Dedifferentiated amniotic fluid mesenchymal stem cell (primary cell): ENCODE results near the gene VCX.
"Not testable (repeated sequence)": the region's sequence is repeated elsewhere in the genome, so short reads cannot be mapped to it uniquely, and the experiment has no call there.

Source experiments
- DNase-seq: peaks from one replicate; pipeline ENCODE4 v3.0.0-alpha.2; 2016; ENCODE audit errors: extremely low spot score

Gene VCX

GRCh38 chrX:7842871-7843270 is at the start of gene VCX:
Gene VCX (plus strand): TSS chrX:7843171. CDS start chrX:7843204, 33 bp downstream.
- not testable (repeated sequence) for DNase-seq

GRCh38 chrX:7798327-7798726 is 44.6 kb upstream of the VCX start:
- no peak for DNase-seq

GRCh38 chrX:7801711-7802110 is 41.3 kb upstream of the VCX start:
- DNase-seq, result no peak

GRCh38 chrX:7815166-7815805 is 27.7 kb upstream of the VCX start:
- no peak for DNase-seq

GRCh38 chrX:7828594-7828993 is 14.4 kb upstream of the VCX start:
- no peak for DNase-seq

GRCh38 chrX:7841084-7841805 is 1.7 kb upstream of the VCX start:
- DNase-seq, result no peak

- DNase-seq, result no peak
Measured at GRCh38 chrX:7852166-7852565, 9.2 kb downstream of the VCX start.

GRCh38 chrX:7872042-7872441 is 29.1 kb downstream of the VCX start:
- no peak for DNase-seq

GRCh38 chrX:7876957-7877356 is 34.0 kb downstream of the VCX start:
- no peak for DNase-seq

- DNase-seq, result no peak
Measured at GRCh38 chrX:7889135-7889534, 46.2 kb downstream of the VCX start.

GRCh38 chrX:7889680-7890079 is 46.7 kb downstream of the VCX start:
- peak; percentile 33 for DNase-seq

GRCh38 chrX:7891928-7892327 is 49.0 kb downstream of the VCX start:
- DNase-seq, result no peak
